HG02885 (cell line): ENCODE results near the gene TMX4.
A peak's percentile ranks its signal among the peaks of the same experiment; 100 is the strongest.

Source experiments
- ATAC-seq: cut with Tn5 transposase; IDR thresholded peaks from one replicate; pipeline ENCODE4 v1.9.1; 2021; ENCODE audit warnings: mild to moderate bottlenecking; ENCODE audit not compliant: unreplicated experiment, poor library complexity

TMX4 gene

DNA sequence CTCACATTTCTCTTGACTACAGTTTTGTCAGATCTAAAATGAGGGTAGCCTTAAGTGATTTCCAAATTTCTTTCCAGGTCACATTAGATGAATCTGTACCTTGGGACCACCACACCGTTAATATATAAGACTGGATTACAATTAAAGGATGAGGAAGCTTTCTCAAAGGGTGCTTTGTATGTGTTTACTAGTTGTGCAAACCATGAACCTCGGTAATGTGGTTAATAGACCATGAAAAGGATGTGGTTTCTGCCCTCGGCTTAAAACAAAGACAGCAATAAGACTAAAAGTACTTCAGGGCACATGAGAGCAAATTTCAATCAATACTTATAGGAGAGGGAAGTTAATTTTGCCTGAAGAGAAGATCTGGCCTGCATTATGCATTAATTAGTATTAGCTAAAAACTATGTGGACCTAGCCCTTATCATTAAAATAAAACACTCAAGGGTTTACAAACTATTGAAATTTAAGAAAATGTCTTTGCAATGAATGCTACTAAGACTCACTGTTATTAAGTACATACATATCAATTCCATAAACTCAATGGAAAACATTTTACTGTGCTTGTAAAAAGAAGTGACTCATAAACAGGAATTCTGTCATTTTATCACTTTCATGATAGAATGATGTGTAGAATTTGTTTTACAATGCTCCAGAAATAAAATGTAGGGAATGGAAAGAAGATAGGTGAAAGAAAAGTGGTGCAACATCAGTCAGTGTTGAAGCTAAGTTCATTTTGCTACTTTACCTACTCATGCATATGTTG, 936 bp upstream of the TMX4 start:
- ATAC-seq = peak; percentile 44

DNA sequence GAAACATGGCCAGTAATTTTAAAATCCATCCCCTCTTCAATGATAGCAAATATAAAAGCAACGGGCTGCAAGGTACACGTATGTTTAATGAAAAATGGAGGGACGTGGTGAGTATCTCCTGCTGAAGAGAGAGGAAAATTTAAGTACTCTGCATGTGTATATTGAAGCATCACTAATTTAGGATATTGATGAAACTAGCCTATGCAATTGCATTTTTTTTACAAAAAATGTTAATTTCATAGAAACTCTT, 362 bp upstream of the TMX4 start:
- ATAC-seq = no peak

- ATAC-seq = peak; percentile 70
These were observed 659 bp downstream of the TMX4 start for GRCh38 chr20:8018958-8019245.

DNA sequence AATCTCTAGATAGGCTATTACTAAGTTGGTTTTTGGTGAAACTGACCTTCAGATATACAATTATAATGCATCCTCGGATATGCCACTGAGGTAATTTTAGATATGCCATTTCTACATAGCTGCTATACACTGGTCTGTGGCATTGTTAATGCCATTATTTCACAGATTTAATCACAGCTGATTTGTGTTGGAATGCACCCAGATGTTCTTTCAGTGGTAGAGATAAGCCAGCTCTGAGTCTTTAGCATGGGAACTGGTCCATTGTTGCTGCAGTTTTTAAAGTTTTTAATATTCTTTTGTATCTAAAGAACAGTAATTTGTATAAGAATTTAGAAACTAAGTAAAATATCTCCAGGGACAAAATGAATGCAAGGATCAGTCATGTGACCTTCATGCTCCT, 6.8 kb downstream of the TMX4 start:
- no peak for ATAC-seq

DNA sequence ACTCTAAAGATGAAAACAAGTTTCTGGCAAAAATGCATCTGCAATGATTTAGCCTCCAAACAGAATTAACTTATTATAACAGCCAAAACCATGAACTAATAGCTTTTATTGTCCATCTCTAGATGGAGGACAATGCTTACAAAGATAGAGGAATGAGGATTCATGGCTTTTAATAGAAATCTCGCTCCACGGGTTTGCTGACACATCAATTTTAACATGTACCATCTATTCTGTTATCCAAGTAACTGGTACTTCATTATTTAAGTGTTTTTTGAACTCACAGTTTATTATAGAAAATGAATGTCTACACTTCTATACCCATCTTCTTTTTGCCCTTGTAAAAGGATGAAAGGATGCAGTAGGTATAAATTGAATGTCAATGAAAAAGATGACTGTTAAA, 10.8 kb downstream of the TMX4 start:
- no peak for ATAC-seq

GRCh38 chr20:8007490-8007889, 12.1 kb downstream of the TMX4 start:
- no peak for ATAC-seq

- no peak for ATAC-seq
These were observed 13.8 kb downstream of the TMX4 start for GRCh38 chr20:8005575-8006366.

GRCh38 chr20:8005033-8005432, 14.5 kb downstream of the TMX4 start:
- ATAC-seq = no peak

- ATAC-seq = no peak
These were observed 17.5 kb downstream of the TMX4 start for GRCh38 chr20:8002056-8002455.

DNA sequence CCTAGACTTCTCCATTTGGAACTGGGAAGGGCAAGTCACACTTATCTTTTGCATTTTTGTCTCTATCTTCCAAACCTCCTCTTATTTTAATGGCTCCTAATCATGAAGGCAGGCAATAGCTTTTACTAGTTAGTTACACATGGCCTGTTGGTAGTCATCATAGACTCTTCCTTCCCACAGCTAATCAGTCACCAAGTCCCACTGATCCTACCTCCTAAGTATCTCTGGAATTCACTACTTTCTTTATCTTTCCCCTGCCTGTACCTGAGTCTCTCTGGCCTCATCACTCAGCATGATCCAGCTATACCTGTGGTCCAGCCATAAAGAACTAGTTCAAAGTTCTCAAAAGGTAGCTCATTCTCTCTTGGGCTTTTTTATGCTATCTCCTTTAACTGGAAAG, 18.8 kb downstream of the TMX4 start:
- ATAC-seq = no peak

DNA sequence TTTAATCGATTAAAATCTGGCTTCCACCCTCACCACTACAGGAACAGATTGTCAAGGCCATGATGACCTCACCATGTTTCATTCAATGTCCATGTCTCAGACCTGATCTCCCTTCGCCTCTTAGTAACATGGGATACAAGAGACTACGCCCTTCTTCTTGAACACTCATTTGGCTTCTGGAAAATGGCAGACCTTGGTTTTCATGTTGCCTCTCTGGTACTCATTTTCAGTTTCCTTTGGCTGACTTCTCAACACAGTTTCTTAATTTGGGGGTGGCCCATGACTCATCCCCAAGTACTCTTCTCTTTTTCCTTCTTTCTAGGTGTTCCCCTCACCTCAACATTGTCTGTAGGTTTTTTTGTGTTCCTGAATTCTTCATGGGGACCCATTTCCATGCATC, 22.7 kb downstream of the TMX4 start:
- ATAC-seq = no peak

DNA sequence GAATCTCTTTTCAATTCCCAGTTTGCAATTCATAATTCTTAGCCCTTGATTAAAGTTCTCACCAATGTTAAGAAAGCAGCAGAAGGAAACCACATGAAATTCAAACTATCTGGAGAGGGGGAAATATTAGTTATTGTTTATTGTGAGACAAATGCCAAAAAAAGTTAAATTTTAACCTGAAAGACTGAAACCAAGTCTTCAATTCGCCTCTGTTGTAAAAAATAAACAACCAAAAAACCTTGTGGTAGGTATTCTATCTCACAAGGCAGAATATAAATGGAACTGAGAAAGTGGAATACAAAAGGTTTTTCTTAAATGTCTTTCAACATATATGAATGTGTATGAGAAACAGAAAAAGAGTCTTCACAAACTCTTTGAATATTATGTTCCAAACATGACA, 24.8 kb downstream of the TMX4 start:
- ATAC-seq = no peak

DNA sequence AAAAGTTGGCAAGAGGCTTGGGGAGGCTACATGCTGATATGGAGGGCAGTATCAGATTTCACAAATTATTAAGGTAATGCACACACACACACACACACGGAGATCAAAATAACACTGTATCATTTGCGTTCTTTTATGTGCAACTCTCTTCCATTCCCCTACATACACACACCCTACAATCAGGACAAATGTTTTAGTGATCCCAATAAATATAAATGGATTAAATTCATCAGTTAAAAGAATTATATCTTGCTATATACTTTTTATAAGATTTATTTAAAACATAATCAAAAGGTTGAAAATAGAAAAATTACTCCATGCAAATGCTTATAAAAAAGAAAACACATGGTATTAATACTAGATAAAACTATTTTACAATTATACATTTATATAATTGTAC, 25.9 kb downstream of the TMX4 start:
- no peak for ATAC-seq

- no peak for ATAC-seq
These were observed 26.3 kb downstream of the TMX4 start for GRCh38 chr20:7993238-7993637.

DNA sequence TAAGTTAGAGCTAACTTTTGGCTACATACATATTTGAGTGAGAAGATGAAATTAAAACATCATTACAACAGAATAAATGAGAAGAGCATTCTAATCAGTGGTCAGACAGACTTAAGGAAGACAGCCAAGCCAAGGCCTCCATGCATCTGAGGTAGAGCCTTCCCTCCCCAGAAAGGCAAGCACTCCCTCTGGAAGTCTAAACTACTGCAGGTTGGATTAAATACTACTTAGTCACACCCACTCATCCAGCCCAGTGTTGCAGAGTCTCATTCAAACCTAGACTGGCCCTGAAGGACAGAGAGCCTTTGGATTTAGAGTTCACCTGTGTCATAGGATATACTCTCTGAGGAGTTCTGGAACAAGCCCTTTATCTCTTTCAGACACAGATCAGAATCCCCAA, 29.2 kb downstream of the TMX4 start:
- ATAC-seq = no peak

DNA sequence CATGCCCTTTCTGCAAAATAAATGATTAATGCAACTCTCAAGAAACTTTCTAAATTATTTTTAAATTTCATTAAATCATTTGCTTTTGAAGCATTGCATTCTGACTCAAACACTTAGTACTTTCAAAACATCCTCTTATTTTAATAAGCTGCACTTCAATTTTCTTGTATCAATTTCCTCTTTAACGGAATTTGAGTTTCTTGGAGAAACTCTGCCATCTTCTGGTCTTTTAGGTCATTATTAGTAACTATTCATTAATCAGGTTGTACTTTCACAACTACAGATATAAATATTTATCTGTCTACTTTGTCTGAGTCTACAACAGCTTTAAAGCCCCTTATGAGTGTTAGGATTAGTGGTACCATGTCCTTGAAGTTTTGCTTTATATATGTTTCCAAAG, 30.2 kb downstream of the TMX4 start:
- ATAC-seq = no peak

GRCh38 chr20:7985916-7986315, 33.6 kb downstream of the TMX4 start:
- no peak for ATAC-seq

GRCh38 chr20:7984192-7984591, 35.4 kb downstream of the TMX4 start:
- no peak for ATAC-seq

DNA sequence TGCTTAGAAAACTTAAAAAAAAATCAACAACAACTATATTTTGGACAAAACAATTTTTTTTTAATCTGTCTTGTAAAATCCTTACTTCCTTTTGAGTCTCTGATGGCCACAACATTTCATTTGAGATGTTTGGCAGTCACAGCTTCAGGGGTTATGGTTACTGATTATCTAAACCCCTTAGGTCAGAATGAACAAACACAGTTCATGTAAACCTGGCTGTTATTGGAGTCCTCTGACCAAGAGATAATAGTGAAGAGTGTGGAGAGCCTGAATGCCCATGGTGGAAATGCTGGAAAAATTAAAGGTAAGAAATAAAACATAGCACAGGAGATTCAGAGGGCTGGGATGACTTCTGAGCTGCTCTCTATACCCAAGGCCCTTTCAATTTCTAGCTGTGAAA, 38.2 kb downstream of the TMX4 start:
- ATAC-seq = no peak

GRCh38 chr20:7980332-7981046, 39.1 kb downstream of the TMX4 start:
- ATAC-seq = peak; percentile 83

- no peak for ATAC-seq
These were observed 41.9 kb downstream of the TMX4 start for GRCh38 chr20:7977709-7978108.
